NCI-H146 treated with DMSO at 0.1 percent for 48 hours (cell line): ENCODE measurements around the gene ID3.
A peak's percentile ranks its signal among the peaks of the same experiment; 100 is the strongest.

Experiments
- DNase-seq: peaks from one replicate; lab custom pipeline; 2025; ENCODE audit not compliant: unreplicated experiment; lab: John Stamatoyannopoulos, UW

The ID3 gene

GRCh38 chr1:23559136-23559984, at the start of gene ID3:
Gene ID3 (minus strand): TSS chr1:23559501. CDS start chr1:23559426, 75 bp downstream.
- peak; percentile 52 for DNase-seq

GRCh38 chr1:23607944-23608343, 48.6 kb upstream of the ID3 start:
- no peak for DNase-seq

GRCh38 chr1:23601968-23602876, 42.9 kb upstream of the ID3 start:
- no peak for DNase-seq

- no peak for DNase-seq
Observed at GRCh38 chr1:23601135-23601967, 42.0 kb upstream of the ID3 start.

GRCh38 chr1:23600283-23600682, 41.0 kb upstream of the ID3 start:
- no peak for DNase-seq

- DNase-seq = no peak
Observed at GRCh38 chr1:23599125-23599524, 39.8 kb upstream of the ID3 start.

GRCh38 chr1:23598424-23598823, 39.1 kb upstream of the ID3 start:
- peak; percentile 76 for DNase-seq

- no peak for DNase-seq
Observed at GRCh38 chr1:23597635-23598388, 38.5 kb upstream of the ID3 start.

- no peak for DNase-seq
Observed at GRCh38 chr1:23596382-23597358, 37.4 kb upstream of the ID3 start.

- DNase-seq = no peak
Observed at GRCh38 chr1:23594927-23595353, 35.6 kb upstream of the ID3 start.

GRCh38 chr1:23594149-23594907, 35.0 kb upstream of the ID3 start:
- DNase-seq = no peak

GRCh38 chr1:23593556-23594148, 34.4 kb upstream of the ID3 start:
- peak; percentile 41 for DNase-seq

- DNase-seq = no peak
Observed at GRCh38 chr1:23593042-23593521, 33.8 kb upstream of the ID3 start.

GRCh38 chr1:23592209-23592892, 33.0 kb upstream of the ID3 start:
- DNase-seq = no peak

- no peak for DNase-seq
Observed at GRCh38 chr1:23591460-23592208, 32.3 kb upstream of the ID3 start.

GRCh38 chr1:23590058-23590783, 30.9 kb upstream of the ID3 start:
- no peak for DNase-seq
